ENCODE measurements around the gene CLIP3.

CLIP3 gene

GRCh38 chr19:35990771-35991730 lies 41.6 kb downstream of the CLIP3 start:
- DNase-seq = no peak
- no peak for TF ChIP-seq CTCF (IDR thresholded peaks at IDR 0.05; ENCODE audit: low read depth, low read length)

GRCh38 chr19:35990156-35990555 lies 42.5 kb downstream of the CLIP3 start:
- no peak for DNase-seq
- Histone ChIP-seq H3K4me3 (ENCODE audit: low read depth, low read length) (no peak overlapping the region), H3K27ac (no peak overlapping the region), H3K36me3 (no peaks in the 10 kb centered on the region), H3K9me3 (ENCODE audit: severe bottlenecking) (no peaks in the 10 kb centered on the region), H3K27me3 (ENCODE audit: insufficient read depth, low read depth, severe bottlenecking) (no peaks in the 10 kb centered on the region)
- no peak for TF ChIP-seq CTCF (IDR thresholded peaks at IDR 0.05; ENCODE audit: low read depth, low read length)

More at GRCh38 chr19:35990771-35991730, 41.6 kb downstream of the CLIP3 start:
- Histone ChIP-seq H3K4me3 (ENCODE audit: low read depth, low read length) (no peak overlapping the region), H3K9me3 (ENCODE audit: severe bottlenecking) (no peaks in the 10 kb centered on the region), H3K27ac (peak overlapping the region; percentile 43), H3K36me3 (no peaks in the 10 kb centered on the region), H3K27me3 (ENCODE audit: insufficient read depth, low read depth, severe bottlenecking) (no peaks in the 10 kb centered on the region)

- H3K4me3 ChIP-seq (ENCODE audit: low read depth, low read length) = no peak overlapping the region
Measured at GRCh38 chr19:35988824-35989223, 43.8 kb downstream of the CLIP3 start.

GRCh38 chr19:35987571-35987896 lies 45.1 kb downstream of the CLIP3 start:
- DNase-seq = no peak
- peak; percentile 4; the same call in 1 of the 2 replicates for TF ChIP-seq CTCF (IDR thresholded peaks at IDR 0.05; ENCODE audit: low read depth, low read length)
- Histone ChIP-seq H3K36me3 (no peaks in the 10 kb centered on the region), H3K27ac (peak overlapping the region; percentile 77), H3K27me3 (ENCODE audit: insufficient read depth, low read depth, severe bottlenecking) (no peaks in the 10 kb centered on the region), H3K9me3 (ENCODE audit: severe bottlenecking) (no peaks in the 10 kb centered on the region), H3K4me3 (ENCODE audit: low read depth, low read length) (peak overlapping the region; percentile 51)

More at GRCh38 chr19:35988824-35989223, 43.8 kb downstream of the CLIP3 start:
- DNase-seq = no peak
- Histone ChIP-seq H3K9me3 (ENCODE audit: severe bottlenecking) (no peaks in the 10 kb centered on the region), H3K36me3 (no peaks in the 10 kb centered on the region), H3K27me3 (ENCODE audit: insufficient read depth, low read depth, severe bottlenecking) (no peaks in the 10 kb centered on the region), H3K27ac (no peak overlapping the region)
- no peak for TF ChIP-seq CTCF (IDR thresholded peaks at IDR 0.05; ENCODE audit: low read depth, low read length)

- Histone ChIP-seq H3K27ac (peak overlapping the region; percentile 77), H3K9me3 (ENCODE audit: severe bottlenecking) (no peaks in the 10 kb centered on the region), H3K27me3 (ENCODE audit: insufficient read depth, low read depth, severe bottlenecking) (no peaks in the 10 kb centered on the region), H3K36me3 (no peaks in the 10 kb centered on the region), H3K4me3 (ENCODE audit: low read depth, low read length) (peak overlapping the region; percentile 51)
- peak; percentile 26; the same call in 1 of the 2 replicates for TF ChIP-seq CTCF (IDR thresholded peaks at IDR 0.05; ENCODE audit: low read depth, low read length)
- DNase-seq = peak; percentile 83
Measured at GRCh38 chr19:35986664-35987570, 45.8 kb downstream of the CLIP3 start.

Data from WERI-Rb-1 (cell line).